Mesendoderm (in vitro differentiated cells): ENCODE measurements around the gene IGF1R.

Source experiments
- DNase-seq: peaks from one replicate; pipeline ENCODE4 v3.0.0; 2013
- H2AK5ac ChIP-seq: 2 replicates; pipeline ENCODE4 v1.6.1; 2013; ENCODE audit warnings: low read length, inconsistent platforms
- H2BK120ac ChIP-seq: 2 replicates; pipeline ENCODE4 v1.6.1; 2013; ENCODE audit warnings: low read depth, mild to moderate bottlenecking, low read length, moderate library complexity, mixed read lengths
- H2BK15ac ChIP-seq: replicated peaks from 2 replicates; pipeline ENCODE4 v1.6.1; 2013; ENCODE audit warnings: low read depth, mild to moderate bottlenecking, moderate library complexity
- H2BK5ac ChIP-seq: 2 replicates; pipeline ENCODE4 v1.6.1; 2013; ENCODE audit warnings: low read length, inconsistent platforms
- H3K18ac ChIP-seq: 2 replicates; pipeline ENCODE4 v1.6.1; 2013; ENCODE audit warnings: mild to moderate bottlenecking, low read length, mixed read lengths
- H3K23ac ChIP-seq: one replicate; pipeline ENCODE4 v1.6.1; 2013; ENCODE audit warnings: low read length
- H3K27ac ChIP-seq: 2 replicates; pipeline ENCODE4 v1.5.1; 2013; ENCODE audit warnings: low read depth, mild to moderate bottlenecking, inconsistent platforms, low read length, moderate library complexity
- H3K27me3 ChIP-seq: 2 replicates; pipeline ENCODE4 v1.6.1; 2013; ENCODE audit warnings: low read length, control low read depth, mild to moderate bottlenecking, inconsistent platforms; ENCODE audit not compliant: insufficient read depth, poor library complexity
- H3K36me3 ChIP-seq: 2 replicates; pipeline ENCODE4 v1.6.1; 2013; ENCODE audit warnings: low read length, inconsistent platforms; ENCODE audit not compliant: control insufficient read depth, insufficient read depth
- H3K4ac ChIP-seq: one replicate; pipeline ENCODE4 v1.6.1; 2013; ENCODE audit warnings: low read depth, mild to moderate bottlenecking, low read length, moderate library complexity
- H3K4me1 ChIP-seq: 2 replicates; pipeline ENCODE4 v1.6.1; 2013; ENCODE audit warnings: low read depth, low read length, inconsistent platforms; ENCODE audit not compliant: control insufficient read depth
- H3K4me2 ChIP-seq: 2 replicates; pipeline ENCODE4 v1.6.1; 2013; ENCODE audit warnings: low read length
- H3K4me3 ChIP-seq: 2 replicates; pipeline ENCODE4 v1.5.1; 2013; ENCODE audit warnings: mild to moderate bottlenecking, low read length
- H3K56ac ChIP-seq: one replicate; pipeline ENCODE4 v1.6.1; 2013; ENCODE audit warnings: low read length
- H3K79me1 ChIP-seq: 2 replicates; pipeline ENCODE4 v1.6.1; 2013; ENCODE audit warnings: low read length, inconsistent platforms
- H3K79me2 ChIP-seq: 2 replicates; pipeline ENCODE4 v1.6.1; 2013; ENCODE audit warnings: mild to moderate bottlenecking, low read length; ENCODE audit not compliant: control insufficient read depth, insufficient read depth
- H3K9ac ChIP-seq: 2 replicates; pipeline ENCODE4 v1.6.1; 2013; ENCODE audit warnings: low read length, inconsistent platforms
- H4K5ac ChIP-seq: one replicate; pipeline ENCODE4 v1.6.1; 2013; ENCODE audit warnings: low read length
- H4K8ac ChIP-seq: one replicate; pipeline ENCODE4 v1.6.1; 2013; ENCODE audit warnings: low read depth, mild to moderate bottlenecking, control low read depth, low read length, moderate library complexity
- WGBS: extraction: QIAGEN DNeasy Blood & Tissue Kit; methylation state at CpG from one replicate; pipeline ENCODE4 v1.1.7; 2013; ENCODE audit warnings: low lambda C conversion rate, missing lambda C conversion rate; ENCODE audit not compliant: insufficient coverage; ENCODE audit errors: extremely low coverage; 5-methylcytosine and 5-hydroxymethylcytosine counted together

Gene IGF1R

DNA sequence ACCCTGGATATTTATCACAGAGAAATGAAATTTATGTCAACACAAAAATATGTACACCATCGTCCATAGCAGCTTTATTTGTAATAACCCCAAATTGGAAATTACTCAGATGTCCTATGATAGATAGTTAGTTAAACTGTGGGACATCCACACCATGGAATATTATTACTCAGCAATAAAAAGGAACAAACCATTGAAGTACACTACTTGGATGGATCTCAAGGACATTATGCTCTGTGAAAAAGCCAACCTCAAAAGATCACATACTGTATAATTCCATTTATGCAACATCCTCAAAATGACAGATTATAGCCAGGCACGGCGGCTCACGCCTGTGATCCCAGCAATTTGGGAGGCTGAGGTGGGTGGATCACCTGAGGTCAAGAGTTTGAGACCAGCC is 246.0 kb downstream of the IGF1R start:
- no peak overlapping the region for H3K27ac ChIP-seq
- no peaks in the 10 kb centered on the region for H3K4me1 ChIP-seq
- no peaks in the 10 kb centered on the region for H3K36me3 ChIP-seq

DNA sequence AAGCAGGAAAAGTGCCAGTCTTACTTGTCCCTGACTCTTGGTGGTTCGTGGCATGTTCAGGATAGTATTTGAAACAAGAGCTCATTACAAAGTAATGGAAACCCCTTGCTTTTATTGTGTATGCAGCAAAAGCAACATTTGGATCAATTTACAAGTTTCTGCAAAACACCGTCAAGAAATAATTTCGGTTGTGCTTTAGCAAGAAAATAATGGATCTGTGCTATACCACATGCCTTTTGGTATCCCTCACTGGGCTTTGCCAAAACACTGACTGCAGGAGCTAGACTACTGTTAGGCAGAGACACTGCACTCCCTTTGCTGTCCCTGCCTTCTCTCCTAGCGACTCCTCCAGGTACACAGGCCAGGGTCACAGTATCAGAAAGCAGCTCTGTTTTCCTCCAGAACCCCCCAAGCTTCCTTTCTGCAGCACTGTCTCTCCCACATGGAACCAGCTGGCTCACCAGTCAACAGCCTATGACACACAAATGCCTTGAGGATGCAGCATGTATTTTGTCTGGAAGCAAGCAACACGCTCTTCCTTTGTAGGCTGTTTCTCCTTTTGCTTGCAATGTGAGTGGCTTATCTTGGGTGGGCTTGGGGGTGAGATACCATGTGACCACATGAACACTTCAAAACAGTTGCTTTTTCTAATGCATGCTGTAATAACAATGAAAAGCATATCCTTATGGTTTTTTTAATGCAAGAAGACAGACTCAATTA is 247.8 kb downstream of the IGF1R start:
- no peak overlapping the region for H3K18ac ChIP-seq
- no peak for DNase-seq
- no peak overlapping the region for H2BK15ac ChIP-seq
- H3K79me2 ChIP-seq = peaks cover under 1% of the 10 kb centered on the region
- no peak overlapping the region for H4K8ac ChIP-seq
- peaks cover 10% of the 10 kb centered on the region for H3K79me1 ChIP-seq
- H3K9ac ChIP-seq = no peak overlapping the region
- H3K4ac ChIP-seq = no peak overlapping the region
- H2BK120ac ChIP-seq = no peak overlapping the region
- H2BK5ac ChIP-seq = no peak overlapping the region
- no peaks in the 10 kb centered on the region for H3K4me1 ChIP-seq
- no peak overlapping the region for H3K4me3 ChIP-seq
- no peak overlapping the region for H2AK5ac ChIP-seq
- no peaks in the 10 kb centered on the region for H3K27me3 ChIP-seq
- H3K27ac ChIP-seq = no peak overlapping the region
- no CpG with 5 or more reads among the region's 5 CpGs for WGBS
- no peaks in the 10 kb centered on the region for H3K36me3 ChIP-seq
- H3K56ac ChIP-seq = no peak overlapping the region
- no peak overlapping the region for H3K4me2 ChIP-seq
- H3K23ac ChIP-seq = no peak overlapping the region
- no peak overlapping the region for H4K5ac ChIP-seq

More for the DNA sequence above, 246.0 kb downstream of the IGF1R start:
- Histone ChIP-seq H3K79me2 (peaks cover 9% of the 10 kb centered on the region), H3K18ac (no peak overlapping the region), H2BK15ac (no peak overlapping the region), H3K4ac (no peak overlapping the region), H2BK120ac (no peak overlapping the region), H3K23ac (no peak overlapping the region), H2BK5ac (no peak overlapping the region), H3K4me3 (no peak overlapping the region), H3K27me3 (no peaks in the 10 kb centered on the region), H3K9ac (no peak overlapping the region), H3K56ac (no peak overlapping the region), H4K8ac (no peak overlapping the region), H3K4me2 (no peak overlapping the region), H2AK5ac (no peak overlapping the region), H4K5ac (no peak overlapping the region), H3K79me1 (peaks cover 14% of the 10 kb centered on the region)
- no peak for DNase-seq
- no CpG with 5 or more reads among the region's 4 CpGs for WGBS

DNA sequence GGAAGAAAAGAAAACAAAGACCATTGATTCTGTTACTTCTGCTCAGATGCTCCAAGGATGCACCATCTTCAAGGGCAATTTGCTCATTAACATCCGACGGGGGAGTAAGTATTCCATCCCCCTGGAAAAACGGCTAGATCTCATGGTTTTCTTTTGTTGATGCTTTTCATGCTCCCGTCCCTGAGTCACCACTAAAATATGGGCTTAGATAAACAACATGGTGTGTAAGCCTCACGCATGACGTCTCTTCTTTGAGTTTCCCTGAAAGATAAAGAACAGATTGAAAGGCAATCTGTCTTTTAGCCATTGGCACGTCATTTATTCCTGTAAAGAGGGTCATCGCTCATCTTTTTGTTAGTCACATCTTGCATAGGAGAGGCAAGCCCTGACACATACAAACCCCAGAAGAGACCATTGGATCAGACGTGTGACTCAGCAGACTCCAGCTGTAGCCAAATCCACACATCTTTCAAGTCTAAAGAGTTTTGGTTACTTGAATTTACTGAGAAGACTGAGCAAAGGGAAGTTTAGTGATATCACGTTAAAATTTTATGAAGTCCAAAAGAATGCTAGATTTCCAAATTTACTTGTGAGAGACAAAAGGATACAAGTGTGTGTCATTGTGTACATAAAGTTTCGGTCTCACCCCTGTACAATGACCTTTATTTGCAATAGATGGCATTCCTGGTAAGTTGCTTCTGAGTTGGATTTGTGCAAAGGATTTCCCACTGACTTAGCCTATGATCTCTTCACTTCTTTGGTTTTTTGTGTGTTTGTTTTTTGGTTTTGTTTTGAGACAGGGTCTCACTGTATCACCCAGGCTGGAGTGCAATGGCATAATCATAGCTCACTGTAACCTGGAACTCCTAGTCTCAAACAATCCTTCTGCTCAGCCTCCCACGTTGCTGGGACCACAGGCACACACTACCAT is 248.7 kb downstream of the IGF1R start:
- H3K36me3 ChIP-seq = no peaks in the 10 kb centered on the region
- no peak overlapping the region for H3K4me3 ChIP-seq
- no peaks in the 10 kb centered on the region for H3K79me2 ChIP-seq
- H3K79me1 ChIP-seq = peaks cover 5% of the 10 kb centered on the region
- WGBS = no CpG with 5 or more reads among the region's 12 CpGs
- no peak overlapping the region for H3K4me2 ChIP-seq
- no peak overlapping the region for H3K56ac ChIP-seq
- no peak overlapping the region for H3K23ac ChIP-seq
- H4K8ac ChIP-seq = no peak overlapping the region
- H2BK5ac ChIP-seq = no peak overlapping the region
- no peak overlapping the region for H3K4ac ChIP-seq
- H2BK120ac ChIP-seq = no peak overlapping the region
- H3K27ac ChIP-seq = peak overlapping the region; percentile 8
- peak; percentile 86 for DNase-seq
- H4K5ac ChIP-seq = no peak overlapping the region
- H3K18ac ChIP-seq = no peak overlapping the region
- H2AK5ac ChIP-seq = no peak overlapping the region
- H2BK15ac ChIP-seq = no peak overlapping the region
- H3K4me1 ChIP-seq = peaks cover 3% of the 10 kb centered on the region
- H3K9ac ChIP-seq = no peak overlapping the region
- no peaks in the 10 kb centered on the region for H3K27me3 ChIP-seq

DNA sequence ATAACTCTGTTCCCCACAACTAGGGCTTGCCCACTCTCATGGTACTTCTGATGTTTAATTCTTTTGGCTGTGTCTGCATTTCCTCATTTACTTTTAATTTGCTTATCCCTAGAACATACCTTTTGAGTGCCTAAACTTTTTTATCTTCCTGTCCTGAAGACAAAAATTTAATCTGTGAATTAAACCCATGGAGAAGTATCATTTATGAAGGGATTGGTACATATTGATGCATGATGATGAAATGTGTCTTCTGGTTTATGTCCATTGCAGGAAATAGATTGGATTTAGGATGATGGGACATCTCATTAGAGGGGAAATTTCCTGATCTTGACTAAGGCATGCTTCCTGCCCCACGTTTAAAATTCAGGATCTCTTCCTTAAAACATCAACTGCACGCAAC is 249.8 kb downstream of the IGF1R start:
- H4K5ac ChIP-seq = no peak overlapping the region
- H2BK15ac ChIP-seq = no peak overlapping the region
- peaks cover 3% of the 10 kb centered on the region for H3K4me1 ChIP-seq
- no peak overlapping the region for H3K27ac ChIP-seq
- H3K18ac ChIP-seq = no peak overlapping the region
- H3K9ac ChIP-seq = no peak overlapping the region
- no peak overlapping the region for H3K4me3 ChIP-seq
- H4K8ac ChIP-seq = no peak overlapping the region
- H2AK5ac ChIP-seq = no peak overlapping the region
- H3K56ac ChIP-seq = no peak overlapping the region
- WGBS = no CpG with 5 or more reads among the region's 2 CpGs
- no peaks in the 10 kb centered on the region for H3K36me3 ChIP-seq
- no peak overlapping the region for H3K4ac ChIP-seq
- DNase-seq = no peak
- no peaks in the 10 kb centered on the region for H3K79me2 ChIP-seq
- no peak overlapping the region for H3K23ac ChIP-seq
- no peak overlapping the region for H2BK120ac ChIP-seq
- no peak overlapping the region for H2BK5ac ChIP-seq
- H3K27me3 ChIP-seq = no peaks in the 10 kb centered on the region
- peaks cover 5% of the 10 kb centered on the region for H3K79me1 ChIP-seq
- no peak overlapping the region for H3K4me2 ChIP-seq

DNA sequence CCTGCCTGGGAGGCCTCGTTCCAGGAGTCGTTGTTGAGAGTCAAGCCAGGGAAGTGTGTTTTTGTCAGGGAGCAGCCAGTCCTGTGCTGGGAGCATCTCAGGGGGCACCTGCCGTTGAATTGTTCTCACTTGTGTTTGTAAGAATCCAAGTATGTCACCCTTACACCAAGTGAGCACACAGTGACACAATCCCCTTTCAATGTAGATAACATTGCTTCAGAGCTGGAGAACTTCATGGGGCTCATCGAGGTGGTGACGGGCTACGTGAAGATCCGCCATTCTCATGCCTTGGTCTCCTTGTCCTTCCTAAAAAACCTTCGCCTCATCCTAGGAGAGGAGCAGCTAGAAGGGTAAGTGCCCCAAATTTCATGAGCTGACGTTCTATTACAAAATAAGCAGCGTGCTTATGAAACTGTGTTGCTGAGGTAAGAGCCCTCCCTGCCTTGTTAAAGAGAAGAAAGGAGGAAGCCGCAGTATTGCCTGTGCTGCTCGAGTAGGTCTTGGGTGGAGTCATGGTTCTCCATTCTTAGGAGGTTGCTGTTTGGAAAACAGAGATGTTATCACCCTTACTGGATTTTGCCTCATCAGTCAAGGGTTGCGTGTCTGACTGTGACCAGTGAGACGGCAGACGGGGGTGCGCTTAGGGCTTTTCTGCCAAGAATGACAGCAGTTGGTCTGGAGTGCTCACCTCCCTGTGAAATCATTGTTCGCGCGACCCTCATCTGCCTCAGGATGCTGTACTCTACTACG is 251.1 kb downstream of the IGF1R start:
- Histone ChIP-seq H3K36me3 (no peaks in the 10 kb centered on the region), H2AK5ac (no peak overlapping the region), H3K27ac (peak overlapping the region; percentile 32), H3K9ac (no peak overlapping the region), H3K4me3 (no peak overlapping the region), H3K79me2 (no peaks in the 10 kb centered on the region), H3K56ac (no peak overlapping the region), H3K4me2 (no peak overlapping the region), H4K5ac (no peak overlapping the region), H3K79me1 (peaks cover 2% of the 10 kb centered on the region), H2BK15ac (no peak overlapping the region), H3K4me1 (peaks cover 3% of the 10 kb centered on the region), H2BK5ac (no peak overlapping the region), H4K8ac (no peak overlapping the region), H3K18ac (peak overlapping the region; percentile 19), H3K23ac (no peak overlapping the region), H3K27me3 (no peaks in the 10 kb centered on the region), H3K4ac (no peak overlapping the region), H2BK120ac (no peak overlapping the region)
- no CpG with 5 or more reads among the region's 20 CpGs for WGBS
- peak; percentile 39 for DNase-seq
